ENCODE measurements around the gene ACD. TPM values are rescaled to one million over a fixed set of nuclear protein-coding genes. Genes with fewer than 3 reads are reported as not detected.

The ACD gene
- total and polyA plus RNA-seq, 2 of the 8 experiments (the other 6 are each of a cell fraction or from before 2014, with no cell fraction given): 34.8 to 58.0 TPM

DNA sequence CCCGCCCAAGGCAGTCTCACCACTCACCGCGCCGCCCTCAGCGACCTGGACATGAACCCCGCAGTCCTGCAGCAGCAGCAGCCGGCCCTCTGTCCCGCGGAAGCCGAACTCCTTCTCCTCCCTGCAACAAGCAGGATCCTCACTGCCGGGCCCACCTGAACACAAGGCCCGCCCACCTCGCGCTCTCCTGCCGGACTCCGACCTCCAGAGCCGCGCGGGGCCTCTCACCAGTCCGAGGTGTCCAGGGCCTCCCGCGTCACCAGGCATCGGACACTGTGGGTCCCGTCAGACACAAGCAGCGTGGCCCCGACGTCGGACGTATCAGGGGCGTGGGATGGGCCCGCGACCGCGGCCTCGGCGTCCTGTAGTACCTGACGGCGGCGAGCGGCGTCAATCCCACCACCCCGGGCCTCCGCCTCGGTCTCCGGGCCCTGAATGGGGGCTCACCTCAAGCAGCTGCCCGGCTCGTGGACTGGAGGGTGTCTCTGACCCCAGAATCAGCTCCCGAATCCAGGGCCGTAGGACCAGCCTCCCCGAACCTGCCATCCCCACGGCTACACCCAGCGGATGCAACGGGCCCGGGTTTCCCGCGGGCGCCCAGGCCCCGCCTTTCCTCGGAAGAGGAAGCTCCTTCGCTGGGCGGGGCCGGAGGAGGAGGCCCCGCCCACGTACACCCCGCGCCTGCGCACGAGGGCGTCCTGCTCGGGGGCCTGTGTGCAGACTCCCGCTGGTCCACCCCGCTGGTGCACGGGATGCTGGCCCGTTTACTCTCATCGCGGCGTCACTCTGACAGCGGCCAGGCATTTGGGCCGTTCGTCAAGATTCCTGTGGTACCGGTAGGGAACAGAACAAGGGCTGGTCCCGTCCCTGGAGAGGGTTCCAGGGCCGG lies at the start of gene ACD (continued):
- TF ChIP-seq POU5F1 (IDR thresholded peaks at IDR 0.05; ENCODE audit: low read depth, low read length) (no peak), YY1 (IDR thresholded peaks at IDR 0.05; ENCODE audit: low read depth, low read length) (no peak), E2F6 (IDR thresholded peaks at IDR 0.05) (peak; percentile 51; the same call in 1 of the 2 replicates), MAFK (IDR thresholded peaks at IDR 0.05; ENCODE audit: low read depth, low read length) (no peak), SRF (IDR thresholded peaks at IDR 0.05; ENCODE audit: low read depth, low read length) (no peak), KDM1A (IDR thresholded peaks at IDR 0.05; ENCODE audit: borderline replicate concordance, low read length) (no peak), CHD7 (IDR thresholded peaks at IDR 0.05; ENCODE audit: insufficient replicate concordance, low read length) (no peak), NANOG (IDR thresholded peaks at IDR 0.05; ENCODE audit: insufficient read depth, low read depth, low read length, poor library complexity, severe bottlenecking) (no peak)
